ENCODE data around the gene RGL2. TPM values are rescaled to one million over a fixed set of nuclear protein-coding genes. Genes with fewer than 3 reads are reported as not detected.
A peak's percentile ranks its signal among the peaks of the same experiment; 100 is the strongest.

The RGL2 gene
- total and polyA plus RNA-seq, 4 donors = 72.2 to 93.7 (median 75.0) TPM

DNA sequence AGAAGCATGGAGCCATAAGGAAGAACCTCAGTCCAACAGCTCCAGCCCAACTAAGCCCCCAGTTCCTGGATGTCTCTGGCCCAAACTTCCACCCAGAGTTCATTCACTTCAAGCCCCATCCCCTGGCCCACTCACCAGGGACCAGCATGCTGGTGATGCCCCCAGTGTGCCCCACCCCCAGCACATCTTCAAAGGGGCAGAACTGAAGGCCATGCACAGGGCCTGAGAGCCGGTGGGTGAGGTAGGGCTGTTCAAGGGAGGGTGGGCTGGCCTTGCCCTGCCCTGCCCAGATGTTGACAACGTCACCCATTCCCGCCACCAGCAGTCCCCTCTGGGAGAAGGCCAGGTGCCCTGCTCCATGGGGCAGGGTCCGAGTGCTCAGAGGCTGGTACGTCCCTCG lies 18.2 kb downstream of the RGL2 start:
- Histone ChIP-seq H3K27ac (ENCODE audit: low read depth in 1 of 2, low read length in 1 of 2) (no peak overlapping the region), H3K27me3 (ENCODE audit: control insufficient read depth in 3 of 3, insufficient read depth in 3 of 3, low read length in 2 of 3) (no peaks in the 10 kb centered on the region), H3K9me3 (ENCODE audit: control insufficient read depth in 4 of 4, insufficient read depth in 3 of 4, low read length in 3 of 4) (peaks cover 0 to 1% (median 0%) of the 10 kb centered on the region in 4 donors), H3K4me1 (ENCODE audit: control insufficient read depth in 5 of 5, insufficient read depth in 5 of 5, low read length in 5 of 5) (peaks cover 0 to 14% (median 6%) of the 10 kb centered on the region in 5 donors), H3K9ac (ENCODE audit: insufficient read depth in 1 of 2, low read length in 2 of 2) (no peak overlapping the region), H3K4me3 (no peak overlapping the region), H3K36me3 (ENCODE audit: control insufficient read depth in 4 of 4, insufficient read depth in 4 of 4, low read length in 4 of 4) (peaks cover 8 to 36% (median 11%) of the 10 kb centered on the region in 4 donors)
- no peak for DNase-seq
- TF ChIP-seq, protein P1, sequence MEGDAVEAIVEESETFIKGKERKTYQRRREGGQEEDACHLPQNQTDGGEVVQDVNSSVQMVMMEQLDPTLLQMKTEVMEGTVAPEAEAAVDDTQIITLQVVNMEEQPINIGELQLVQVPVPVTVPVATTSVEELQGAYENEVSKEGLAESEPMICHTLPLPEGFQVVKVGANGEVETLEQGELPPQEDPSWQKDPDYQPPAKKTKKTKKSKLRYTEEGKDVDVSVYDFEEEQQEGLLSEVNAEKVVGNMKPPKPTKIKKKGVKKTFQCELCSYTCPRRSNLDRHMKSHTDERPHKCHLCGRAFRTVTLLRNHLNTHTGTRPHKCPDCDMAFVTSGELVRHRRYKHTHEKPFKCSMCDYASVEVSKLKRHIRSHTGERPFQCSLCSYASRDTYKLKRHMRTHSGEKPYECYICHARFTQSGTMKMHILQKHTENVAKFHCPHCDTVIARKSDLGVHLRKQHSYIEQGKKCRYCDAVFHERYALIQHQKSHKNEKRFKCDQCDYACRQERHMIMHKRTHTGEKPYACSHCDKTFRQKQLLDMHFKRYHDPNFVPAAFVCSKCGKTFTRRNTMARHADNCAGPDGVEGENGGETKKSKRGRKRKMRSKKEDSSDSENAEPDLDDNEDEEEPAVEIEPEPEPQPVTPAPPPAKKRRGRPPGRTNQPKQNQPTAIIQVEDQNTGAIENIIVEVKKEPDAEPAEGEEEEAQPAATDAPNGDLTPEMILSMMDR (IDR thresholded peaks at IDR 0.05; ENCODE audit: control extremely low read depth, extremely low read depth) = no peak
- 88 to 97% methylated on average over 6 of the region's 6 CpGs for WGBS, 2 donors
- ATAC-seq (ENCODE audit: insufficient read depth, low FRiP score) = no peak

DNA sequence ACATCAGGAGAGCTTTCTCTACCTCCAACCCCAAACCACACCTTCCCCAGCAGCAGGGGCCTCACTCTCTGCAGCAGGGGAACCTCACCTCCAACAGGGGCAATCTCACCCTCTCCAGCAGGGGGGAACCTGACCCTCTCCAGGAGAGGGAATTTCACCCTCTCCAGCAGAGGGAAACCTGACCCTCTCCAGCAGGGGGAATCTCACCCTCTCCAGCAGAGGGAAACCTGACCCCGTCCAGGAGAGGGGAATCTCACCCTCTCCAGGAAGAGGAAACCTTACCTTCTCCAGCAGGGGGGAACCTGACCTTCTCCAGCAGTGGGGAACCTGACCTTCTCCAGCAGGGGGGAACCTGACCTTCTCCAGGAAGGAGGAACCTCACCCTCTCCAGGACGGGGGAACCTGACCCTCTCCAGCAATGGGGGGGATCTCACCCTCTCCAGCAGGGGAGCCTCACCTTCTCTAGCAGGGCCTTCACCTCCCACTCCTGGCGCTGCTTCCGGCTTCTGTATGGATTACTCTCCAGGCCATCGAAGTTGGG lies 18.7 kb downstream of the RGL2 start:
- TF ChIP-seq, protein P1 (IDR thresholded peaks at IDR 0.05; ENCODE audit: control extremely low read depth, extremely low read depth) = no peak
- Histone ChIP-seq H3K9me3 (ENCODE audit: control insufficient read depth in 4 of 4, insufficient read depth in 3 of 4, low read length in 3 of 4) (peaks cover 0 to 1% (median 0%) of the 10 kb centered on the region in 4 donors), H3K4me1 (ENCODE audit: control insufficient read depth in 5 of 5, insufficient read depth in 5 of 5, low read length in 5 of 5) (peaks cover 4 to 17% (median 6%) of the 10 kb centered on the region in 5 donors), H3K27ac (ENCODE audit: low read depth in 1 of 2, low read length in 1 of 2) (no peak overlapping the region), H3K27me3 (ENCODE audit: control insufficient read depth in 3 of 3, insufficient read depth in 3 of 3, low read length in 2 of 3) (no peaks in the 10 kb centered on the region), H3K36me3 (ENCODE audit: control insufficient read depth in 4 of 4, insufficient read depth in 4 of 4, low read length in 4 of 4) (peaks cover 9 to 38% (median 15%) of the 10 kb centered on the region in 4 donors), H3K4me3 (no peak overlapping the region), H3K9ac (ENCODE audit: insufficient read depth in 1 of 2, low read length in 2 of 2) (no peak overlapping the region)
- DNase-seq (peak in 1 of 3 donors; percentile 12), ATAC-seq (ENCODE audit: insufficient read depth, low FRiP score) (no peak)
- 60 to 63% methylated on average over 4 to 5 of the region's 5 CpGs for WGBS, 2 donors

DNA sequence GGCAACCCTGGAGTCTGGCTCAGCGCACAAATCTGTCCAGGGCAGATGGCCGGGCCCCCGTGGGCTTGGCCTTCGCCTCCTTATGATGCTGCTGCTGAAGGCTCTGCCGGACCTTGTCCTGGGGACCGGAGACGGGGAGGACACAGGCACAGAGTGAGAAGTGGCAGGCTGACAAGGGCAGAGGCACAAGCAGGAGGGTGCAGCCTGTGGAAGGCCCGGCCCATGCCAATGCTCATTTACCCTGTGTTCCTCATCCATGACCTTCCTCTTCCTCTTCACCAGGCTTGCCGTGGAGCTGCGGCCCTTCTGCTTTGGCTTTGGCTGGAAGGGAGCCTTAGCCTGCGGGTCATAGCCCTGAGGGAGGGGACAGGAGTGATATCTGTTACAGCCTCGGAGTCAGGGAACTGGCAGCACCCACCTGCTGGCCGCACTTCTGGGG lies 19.5 kb downstream of the RGL2 start:
- no peaks in the 10 kb centered on the region for H3K27me3 ChIP-seq (ENCODE audit: control insufficient read depth in 3 of 3, insufficient read depth in 3 of 3, low read length in 2 of 3)

More for the DNA sequence above, 19.5 kb downstream of the RGL2 start:
- H3K36me3 ChIP-seq (ENCODE audit: control insufficient read depth in 4 of 4, insufficient read depth in 4 of 4, low read length in 4 of 4) = peaks cover 9 to 38% (median 18%) of the 10 kb centered on the region in 4 donors
- TF ChIP-seq, protein P1 (IDR thresholded peaks at IDR 0.05; ENCODE audit: control extremely low read depth, extremely low read depth) = no peak
- H3K4me1 ChIP-seq (ENCODE audit: control insufficient read depth in 5 of 5, insufficient read depth in 5 of 5, low read length in 5 of 5) = peaks cover 4 to 25% (median 12%) of the 10 kb centered on the region in 5 donors
- WGBS, 2 donors = 77 to 79% methylated on average over 13 of the region's 13 CpGs
- DNase-seq = no peak
- no peak for ATAC-seq (ENCODE audit: insufficient read depth, low FRiP score)
- H3K9ac ChIP-seq (ENCODE audit: insufficient read depth in 1 of 2, low read length in 2 of 2) = no peak overlapping the region
- H3K27ac ChIP-seq (ENCODE audit: low read depth in 1 of 2, low read length in 1 of 2) = no peak overlapping the region
- H3K4me3 ChIP-seq = no peak overlapping the region
- H3K9me3 ChIP-seq (ENCODE audit: control insufficient read depth in 4 of 4, insufficient read depth in 3 of 4, low read length in 3 of 4) = no peaks in the 10 kb centered on the region
